GM12878 (cell line): ENCODE data around the gene CUL5. TPM values are rescaled to one million over a fixed set of nuclear protein-coding genes. Genes with fewer than 3 reads are reported as not detected.

Source experiments
- ATAC-seq: fragments of 200-7000 bp; cut with Tn5 transposase; 3 replicates; pipeline ENCODE4 v1.9.1; 2020; ENCODE audit warnings: mild to moderate bottlenecking, moderate library complexity
- BruUV-seq: library from RNA; stranded (reverse); fragments of 400-500 nt; replicated peaks from 2 replicates; lab custom pipeline; 2021; lab: Mats Ljungman, UMichigan
- CTCF ChIA-PET: fragments of 300-600 bp; sonication (Branson Sonifier 250); formaldehyde crosslinking; extraction: SDS; loops from one replicate; lab custom pipeline; 2021; ENCODE audit warnings: inconsistent platforms; lab: Yijun Ruan, JAX
- POLR2A ChIA-PET: fragments of 350-600 bp; formaldehyde crosslinking; extraction: SDS; loops from one replicate; lab custom pipeline; 2021; ENCODE audit warnings: inconsistent platforms; lab: Charles Lee
- RAD21 ChIA-PET: fragments of 300-600 bp; sonication (Branson Sonifier 250); formaldehyde crosslinking; loops from one replicate; lab custom pipeline; 2023; ENCODE audit warnings: antibody characterized with exemption; ENCODE audit not compliant: unreplicated experiment; lab: Charles Lee
- SMC1A ChIA-PET: fragments of 300-600 bp; sonication (Branson Sonifier 250); formaldehyde crosslinking; loops from one replicate; lab custom pipeline; 2023; ENCODE audit not compliant: unreplicated experiment, uncharacterized antibody; lab: Charles Lee
- DNase-seq: peaks from one replicate; pipeline ENCODE4 v3.0.0-alpha.2; 2011; ENCODE audit warnings: low read depth, low spot score
- FAIRE-seq: peaks from 3 replicates; lab custom pipeline; 2011; peaks lifted over from hg19 to GRCh38; lab: Jason Lieb, UNC
- H2AFZ ChIP-seq: 2 replicates; pipeline ENCODE4 v1.6.0; 2011; ENCODE audit warnings: low read depth, low read length, control low read depth; ENCODE audit not compliant: control insufficient read depth
- H3K27ac ChIP-seq: 2 replicates; pipeline ENCODE4 v1.5.1; 2011; ENCODE audit warnings: control low read depth; ENCODE audit not compliant: control insufficient read depth, insufficient read depth
- H3K27me3 ChIP-seq, 2 experiments: replicated peaks in 1 of 2; 2 replicates each; pipeline versions ENCODE4 v1.6.0 to v1.6.1; 2011; ENCODE audit warnings: low read length in 1 of 2; ENCODE audit not compliant: control insufficient read depth in 2 of 2, insufficient read depth in 2 of 2
- H3K36me3 ChIP-seq, 2 experiments: 2 replicates each; pipeline ENCODE4 v1.5.1; 2011; ENCODE audit warnings: low read length in 1 of 2; ENCODE audit not compliant: control insufficient read depth in 2 of 2, insufficient read depth in 2 of 2
- H3K4me1 ChIP-seq: 2 replicates; pipeline ENCODE4 v1.6.1; 2011; ENCODE audit warnings: mild to moderate bottlenecking, low read length, moderate library complexity, mixed read lengths; ENCODE audit not compliant: control insufficient read depth, insufficient read depth
- H3K4me2 ChIP-seq: 2 replicates; pipeline ENCODE4 v1.6.0; 2011; ENCODE audit warnings: control low read depth; ENCODE audit not compliant: control insufficient read depth, insufficient read depth
- H3K4me3 ChIP-seq: fragments of 200-600 bp; sonication (generic); 2 replicates; pipeline ENCODE4 v1.5.1; 2016
- H3K79me2 ChIP-seq: 2 replicates; pipeline ENCODE4 v1.6.0; 2011; ENCODE audit warnings: low read length; ENCODE audit not compliant: control insufficient read depth, insufficient read depth
- H3K9ac ChIP-seq: 2 replicates; pipeline ENCODE4 v1.8.0; 2011; ENCODE audit warnings: low read length, control low read depth, mixed read lengths; ENCODE audit not compliant: control insufficient read depth, insufficient read depth
- H3K9me3 ChIP-seq: replicated peaks from 3 replicates; pipeline ENCODE4 v1.5.1; 2011; ENCODE audit warnings: mild to moderate bottlenecking, low read length; ENCODE audit not compliant: control insufficient read depth, insufficient read depth
- H4K20me1 ChIP-seq: 2 replicates; pipeline ENCODE4 v1.6.0; 2011; ENCODE audit not compliant: control insufficient read depth, insufficient read depth
- ASH2L ChIP-seq: fragments of 300-600, 200-600 bp; sonication (generic); IDR thresholded peaks from 2 replicates; pipeline ENCODE4 v1.6.1; 2017; ENCODE audit warnings: low read depth, mild to moderate bottlenecking, borderline replicate concordance
- BCL3 ChIP-seq: IDR thresholded peaks from 2 replicates; pipeline ENCODE4 v1.6.1; 2011; ENCODE audit warnings: borderline replicate concordance, low read depth, mild to moderate bottlenecking, moderate library complexity, low read length; ENCODE audit not compliant: insufficient read depth, poor library complexity, severe bottlenecking
- BHLHE40 ChIP-seq, 2 experiments: fragments of 450-650 bp in 1 of 2; IDR thresholded peaks; 2 replicates each; pipeline ENCODE4 v1.6.1; 2011 to 2017; ENCODE audit warnings: low read depth in 2 of 2, borderline replicate concordance in 1 of 2, improper control_type of control experiment in 1 of 2, low read length in 1 of 2, mild to moderate bottlenecking in 1 of 2
- EZH2 ChIP-seq: IDR thresholded peaks from 2 replicates; pipeline ENCODE4 v1.6.1; 2012; ENCODE audit warnings: low read depth, mild to moderate bottlenecking, control low read depth, inconsistent platforms, low read length, borderline replicate concordance; ENCODE audit not compliant: control insufficient read depth
- KDM1A ChIP-seq: fragments of 200-600 bp; sonication (generic); IDR thresholded peaks from 2 replicates; pipeline ENCODE4 v1.6.1; 2016; ENCODE audit warnings: borderline replicate concordance
- LARP7 ChIP-seq: fragments of 450-650 bp; IDR thresholded peaks from 2 replicates; pipeline ENCODE4 v1.6.1; 2017; ENCODE audit warnings: mild to moderate bottlenecking
- MTA2 ChIP-seq: fragments of 450-650 bp; IDR thresholded peaks from 2 replicates; pipeline ENCODE4 v1.6.1; 2016; ENCODE audit warnings: low read depth, mild to moderate bottlenecking, moderate library complexity
- SIX5 ChIP-seq: IDR thresholded peaks from 2 replicates; pipeline ENCODE4 v1.6.1; 2011; ENCODE audit warnings: mild to moderate bottlenecking, low read depth, low read length, moderate library complexity; ENCODE audit not compliant: severe bottlenecking
- SUZ12 ChIP-seq: fragments of 200-600 bp; sonication (generic); IDR thresholded peaks from one replicate; pipeline ENCODE4 v1.6.1; 2018; ENCODE audit warnings: antibody characterized with exemption, mild to moderate bottlenecking; ENCODE audit not compliant: unreplicated experiment
- ZNF274 ChIP-seq: IDR thresholded peaks from one replicate; pipeline ENCODE4 v1.8.0; 2011; ENCODE audit not compliant: insufficient read length, insufficient read depth
- ZNF687 ChIP-seq: fragments of 450-650 bp; IDR thresholded peaks from 2 replicates; pipeline ENCODE4 v1.6.1; 2017; ENCODE audit warnings: mild to moderate bottlenecking, moderate library complexity
- WGBS: methylation state at CpG from one replicate; pipeline ENCODE4 v1.1.6; 2016; ENCODE audit warnings: low lambda C conversion rate; ENCODE audit not compliant: insufficient replicate concordance, insufficient coverage; ENCODE audit errors: missing lambda C conversion rate; 5-methylcytosine and 5-hydroxymethylcytosine counted together
- in situ Hi-C: fragments of 300-500 bp; cut with MboI; formaldehyde crosslinking; loops from 9 replicates; pipeline ENCODE4 v1.14.3; 2018; ENCODE audit warnings: mixed read lengths
- intact Hi-C: fragments of 100-400 bp; cut with micrococcal nuclease; formaldehyde crosslinking; loops from one replicate; pipeline ENCODE4 v1.14.2; 2022; ENCODE audit not compliant: unreplicated experiment
- polyA plus RNA-seq, 11 experiments: library from polyadenylated mRNA; depleted of rRNA in 4 of 11; unstranded in 6 of 11; stranded (reverse) in 5 of 11; fragments of >200 nt; fragmentation: Nextera tagmentation in 4 of 11; fragmentation: Illumina TruSeq in 1 of 11; extraction: Ambion mirVana in 4 of 11; extraction: Trizol in 1 of 11; gene quantifications; 1 replicate in 1 of 11; 2 replicates in 10 of 11; pipeline versions ENCODE4 v1.2.1 to v1.2.3, GENCODE V29; 2011 to 2016; ENCODE audit warnings: inconsistent platforms in 2 of 11, missing spikeins in 2 of 11, low read depth in 1 of 11
- total RNA-seq, 4 experiments: library from RNA; depleted of rRNA in 3 of 4; stranded (reverse); fragments of >200 nt in 3 of 4; fragmentation: Illumina TruSeq in 1 of 4; extraction: Trizol in 1 of 4; gene quantifications; 2 replicates each; pipeline versions ENCODE4 v1.2.1 to v1.2.3, GENCODE V29; 2013 to 2021
- TF ChIP-seq, protein P1 (sequence below): fragments of 450-650 bp; IDR thresholded peaks from 2 replicates; pipeline ENCODE4 v1.6.1; 2018; ENCODE audit warnings: borderline replicate concordance, mild to moderate bottlenecking; ENCODE audit not compliant: partially characterized antibody
- TF ChIP-seq, protein P2 (sequence below): fragments of 150-350 bp; IDR thresholded peaks from 2 replicates; pipeline ENCODE4 v1.6.1; 2014; ENCODE audit warnings: mild to moderate bottlenecking, low read depth, low read length

Gene CUL5
- total and polyA plus RNA-seq, 10 of the 15 experiments (the other 5 are each of a cell fraction or from before 2014, with no cell fraction given), result 9.1 to 37.6 (median 18.3) TPM

DNA sequence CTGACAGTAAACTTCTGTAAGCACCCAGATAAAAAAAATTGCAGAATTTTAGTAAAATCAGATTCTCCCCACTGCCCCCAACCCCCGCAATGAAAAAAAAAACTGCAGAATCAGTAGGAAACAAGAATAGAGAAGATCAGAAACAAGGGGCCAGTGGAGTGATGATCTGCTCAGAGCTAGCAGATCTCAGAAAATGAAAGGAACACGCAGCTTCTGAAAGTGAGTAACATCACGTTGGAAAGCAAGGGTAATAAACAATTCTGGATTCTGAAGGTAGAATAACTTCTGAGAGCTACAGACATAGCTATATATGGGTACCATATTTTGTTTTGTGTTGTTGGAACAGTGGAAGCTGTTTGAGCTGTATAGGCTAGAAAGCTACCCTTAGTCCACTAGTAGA, 135.9 kb downstream of the CUL5 start (continued):
- TF ChIP-seq, protein P1, sequence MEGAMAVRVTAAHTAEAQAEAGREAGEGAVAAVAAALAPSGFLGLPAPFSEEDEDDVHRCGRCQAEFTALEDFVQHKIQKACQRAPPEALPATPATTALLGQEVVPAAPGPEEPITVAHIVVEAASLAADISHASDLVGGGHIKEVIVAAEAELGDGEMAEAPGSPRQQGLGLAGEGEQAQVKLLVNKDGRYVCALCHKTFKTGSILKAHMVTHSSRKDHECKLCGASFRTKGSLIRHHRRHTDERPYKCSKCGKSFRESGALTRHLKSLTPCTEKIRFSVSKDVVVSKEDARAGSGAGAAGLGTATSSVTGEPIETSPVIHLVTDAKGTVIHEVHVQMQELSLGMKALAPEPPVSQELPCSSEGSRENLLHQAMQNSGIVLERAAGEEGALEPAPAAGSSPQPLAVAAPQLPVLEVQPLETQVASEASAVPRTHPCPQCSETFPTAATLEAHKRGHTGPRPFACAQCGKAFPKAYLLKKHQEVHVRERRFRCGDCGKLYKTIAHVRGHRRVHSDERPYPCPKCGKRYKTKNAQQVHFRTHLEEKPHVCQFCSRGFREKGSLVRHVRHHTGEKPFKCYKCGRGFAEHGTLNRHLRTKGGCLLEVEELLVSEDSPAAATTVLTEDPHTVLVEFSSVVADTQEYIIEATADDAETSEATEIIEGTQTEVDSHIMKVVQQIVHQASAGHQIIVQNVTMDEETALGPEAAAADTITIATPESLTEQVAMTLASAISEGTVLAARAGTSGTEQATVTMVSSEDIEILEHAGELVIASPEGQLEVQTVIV, result no peak
- TF ChIP-seq ZNF687 (no peak), BHLHE40 (IDR thresholded peaks at IDR 0.05; ENCODE audit: borderline replicate concordance in 1 of 2, low read depth in 2 of 2, low read length in 1 of 2) (no peak), LARP7 (no peak)

DNA sequence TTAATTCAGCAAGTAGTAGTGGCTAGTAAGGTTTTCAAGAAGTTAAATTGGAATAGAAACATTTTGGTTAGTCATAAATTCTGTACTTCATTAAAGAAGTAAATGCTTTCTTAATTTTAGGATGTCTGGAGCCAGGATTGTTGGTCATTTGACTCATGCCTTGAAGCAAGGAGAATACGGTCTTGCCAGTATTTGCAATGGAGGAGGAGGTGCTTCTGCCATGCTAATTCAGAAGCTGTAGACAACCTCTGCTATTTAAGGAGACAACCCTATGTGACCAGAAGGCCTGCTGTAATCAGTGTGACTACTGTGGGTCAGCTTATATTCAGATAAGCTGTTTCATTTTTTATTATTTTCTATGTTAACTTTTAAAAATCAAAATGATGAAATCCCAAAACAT, 138.5 kb downstream of the CUL5 start:
- Histone ChIP-seq H2AFZ (no peak overlapping the region), H3K27me3 (no peaks in the 10 kb centered on the region), H3K79me2 (no peaks in the 10 kb centered on the region), H3K4me1 (no peaks in the 10 kb centered on the region), H3K9ac (no peak overlapping the region), H3K4me3 (no peak overlapping the region), H3K4me2 (no peak overlapping the region), H4K20me1 (no peaks in the 10 kb centered on the region), H3K36me3 (peaks cover 9 to 22% of the 10 kb centered on the region in 2 experiments), H3K9me3 (no peaks in the 10 kb centered on the region), H3K27ac (no peak overlapping the region)
- no TSS peak for BruUV-seq
- intact Hi-C loops (no loop called here), in situ Hi-C loops (no loop called here)
- ChIA-PET RAD21 (no interaction called here), CTCF (interaction anchor here (1.4 kb wide), 1 partner anchor 28 kb away, joined by 5 read pairs; no protein-coding TSS in a partner anchor), SMC1A (no interaction called here), POLR2A (no interaction called here)
- WGBS, result 100% methylated on average over 1 of the region's 1 CpG
- FAIRE-seq (no peak), DNase-seq (no peak), ATAC-seq (no peak)
- TF ChIP-seq KDM1A (no peak), ZNF274 (no peak), SIX5 (no peak), MTA2 (no peak), BCL3 (no peak), ASH2L (no peak), EZH2 (no peak), SUZ12 (no peak)
- TF ChIP-seq, protein P2, sequence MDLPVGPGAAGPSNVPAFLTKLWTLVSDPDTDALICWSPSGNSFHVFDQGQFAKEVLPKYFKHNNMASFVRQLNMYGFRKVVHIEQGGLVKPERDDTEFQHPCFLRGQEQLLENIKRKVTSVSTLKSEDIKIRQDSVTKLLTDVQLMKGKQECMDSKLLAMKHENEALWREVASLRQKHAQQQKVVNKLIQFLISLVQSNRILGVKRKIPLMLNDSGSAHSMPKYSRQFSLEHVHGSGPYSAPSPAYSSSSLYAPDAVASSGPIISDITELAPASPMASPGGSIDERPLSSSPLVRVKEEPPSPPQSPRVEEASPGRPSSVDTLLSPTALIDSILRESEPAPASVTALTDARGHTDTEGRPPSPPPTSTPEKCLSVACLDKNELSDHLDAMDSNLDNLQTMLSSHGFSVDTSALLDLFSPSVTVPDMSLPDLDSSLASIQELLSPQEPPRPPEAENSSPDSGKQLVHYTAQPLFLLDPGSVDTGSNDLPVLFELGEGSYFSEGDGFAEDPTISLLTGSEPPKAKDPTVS, result no peak
